Mesodermal cell (in vitro differentiated cells): ENCODE data around the gene VGLL4. TPM values are rescaled to one million over a fixed set of nuclear protein-coding genes. Genes with fewer than 3 reads are reported as not detected.
"Not testable (repeated sequence)": the region's sequence is repeated elsewhere in the genome, so short reads cannot be mapped to it uniquely, and the experiment has no call there.

Source experiments
- H3K27ac ChIP-seq: 2 replicates; pipeline ENCODE4 v1.7.0; 2013; ENCODE audit warnings: mild to moderate bottlenecking, low read depth, low read length, moderate library complexity; ENCODE audit not compliant: severe bottlenecking
- H3K36me3 ChIP-seq: 2 replicates; pipeline ENCODE4 v1.7.1; 2013; ENCODE audit warnings: mild to moderate bottlenecking, low read length, moderate library complexity; ENCODE audit not compliant: control insufficient read depth, insufficient read depth
- H3K4me1 ChIP-seq: one replicate; pipeline ENCODE4 v1.7.1; 2013; ENCODE audit warnings: mild to moderate bottlenecking, low read length; ENCODE audit not compliant: insufficient read depth, control insufficient read depth, poor library complexity, severe bottlenecking
- H3K4me3 ChIP-seq: 2 replicates; pipeline ENCODE4 v1.7.0; 2013; ENCODE audit warnings: low read length, control low read depth, mild to moderate bottlenecking; ENCODE audit not compliant: insufficient read depth, poor library complexity, severe bottlenecking; ENCODE audit errors: extremely low read depth
- H3K9me3 ChIP-seq: 2 replicates; pipeline ENCODE4 v1.7.1; 2013; ENCODE audit warnings: mild to moderate bottlenecking, low read length, moderate library complexity; ENCODE audit not compliant: control insufficient read depth
- WGBS, 2 experiments: methylation state at CpG; one replicate each; pipeline ENCODE4 v1.1.5; 2013; ENCODE audit warnings: missing lambda C conversion rate in 2 of 2; ENCODE audit not compliant: insufficient coverage in 2 of 2; 5-methylcytosine and 5-hydroxymethylcytosine counted together
- polyA plus RNA-seq, 2 experiments: library from polyadenylated mRNA; stranded (reverse); fragments of 50-300 nt; gene quantifications; one replicate each; pipeline ENCODE4 v1.2.3, GENCODE V29; 2013

VGLL4 gene, protein sequence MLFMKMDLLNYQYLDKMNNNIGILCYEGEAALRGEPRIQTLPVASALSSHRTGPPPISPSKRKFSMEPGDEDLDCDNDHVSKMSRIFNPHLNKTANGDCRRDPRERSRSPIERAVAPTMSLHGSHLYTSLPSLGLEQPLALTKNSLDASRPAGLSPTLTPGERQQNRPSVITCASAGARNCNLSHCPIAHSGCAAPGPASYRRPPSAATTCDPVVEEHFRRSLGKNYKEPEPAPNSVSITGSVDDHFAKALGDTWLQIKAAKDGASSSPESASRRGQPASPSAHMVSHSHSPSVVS
- 115 TPM for polyA plus RNA-seq (2013, experiment 1 of 2)
- 90.5 TPM for polyA plus RNA-seq (2013, experiment 2 of 2)

DNA sequence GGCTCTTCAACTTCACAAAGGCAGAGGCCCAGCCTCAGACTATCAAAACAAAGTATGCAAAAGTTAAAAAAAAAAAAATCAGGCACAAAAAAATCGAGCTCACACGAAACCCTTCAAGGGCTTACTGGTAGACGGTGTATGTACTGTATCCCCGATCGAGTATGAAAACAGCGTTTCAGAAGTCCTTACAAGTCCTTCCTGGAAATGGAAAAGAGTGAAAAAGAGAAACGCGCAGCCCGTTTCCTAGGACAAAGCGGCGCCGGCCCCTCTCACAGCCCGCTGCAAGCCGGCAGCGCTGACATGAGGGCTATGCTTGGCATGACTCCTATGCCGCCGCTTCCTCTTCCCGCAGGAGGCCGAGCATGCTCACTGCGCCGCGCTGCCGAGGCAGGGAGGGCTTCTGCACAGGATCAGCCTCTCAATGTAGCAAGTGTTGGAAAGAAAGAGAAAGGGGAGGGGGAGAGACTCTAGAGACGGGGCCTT lies at the start of gene VGLL4:
Gene VGLL4 (minus strand): TSS at position 311 of the 483 bp plus-strand sequence. CDS start 397 bp downstream, outside the sequence.
- Histone ChIP-seq H3K36me3 (peaks cover 21% of the 10 kb centered on the region), H3K27ac (peak within 1 kb of the TSS; percentile 96), H3K4me1 (peaks cover 4% of the 10 kb centered on the region), H3K4me3 (peak within 1 kb of the TSS; percentile 78), H3K9me3 (no peaks in the 10 kb centered on the region)
- WGBS, 2 experiments = 0% methylated on average over 11 to 18 of the region's 24 CpGs

- Histone ChIP-seq H3K27ac (no peak overlapping the region), H3K4me1 (peaks cover 8% of the 10 kb centered on the region), H3K4me3 (no peak overlapping the region), H3K9me3 (no peaks in the 10 kb centered on the region), H3K36me3 (peaks cover 3% of the 10 kb centered on the region)
- 52 to 75% methylated on average over 3 to 5 of the region's 5 CpGs for WGBS, 2 experiments
Observed at GRCh38 chr3:11692532-11692813, 48.8 kb upstream of the VGLL4 start.

- H3K4me1 ChIP-seq = peaks cover 8% of the 10 kb centered on the region
- peaks cover 3% of the 10 kb centered on the region for H3K36me3 ChIP-seq
- 100% methylated on average over 2 of the region's 3 CpGs; no CpG with 5 or more reads in 1 of the 2 experiments for WGBS, 2 experiments
- no peak overlapping the region for H3K4me3 ChIP-seq
- H3K9me3 ChIP-seq = no peaks in the 10 kb centered on the region
- H3K27ac ChIP-seq = no peak overlapping the region
Observed at GRCh38 chr3:11691767-11692531, 48.2 kb upstream of the VGLL4 start.

DNA sequence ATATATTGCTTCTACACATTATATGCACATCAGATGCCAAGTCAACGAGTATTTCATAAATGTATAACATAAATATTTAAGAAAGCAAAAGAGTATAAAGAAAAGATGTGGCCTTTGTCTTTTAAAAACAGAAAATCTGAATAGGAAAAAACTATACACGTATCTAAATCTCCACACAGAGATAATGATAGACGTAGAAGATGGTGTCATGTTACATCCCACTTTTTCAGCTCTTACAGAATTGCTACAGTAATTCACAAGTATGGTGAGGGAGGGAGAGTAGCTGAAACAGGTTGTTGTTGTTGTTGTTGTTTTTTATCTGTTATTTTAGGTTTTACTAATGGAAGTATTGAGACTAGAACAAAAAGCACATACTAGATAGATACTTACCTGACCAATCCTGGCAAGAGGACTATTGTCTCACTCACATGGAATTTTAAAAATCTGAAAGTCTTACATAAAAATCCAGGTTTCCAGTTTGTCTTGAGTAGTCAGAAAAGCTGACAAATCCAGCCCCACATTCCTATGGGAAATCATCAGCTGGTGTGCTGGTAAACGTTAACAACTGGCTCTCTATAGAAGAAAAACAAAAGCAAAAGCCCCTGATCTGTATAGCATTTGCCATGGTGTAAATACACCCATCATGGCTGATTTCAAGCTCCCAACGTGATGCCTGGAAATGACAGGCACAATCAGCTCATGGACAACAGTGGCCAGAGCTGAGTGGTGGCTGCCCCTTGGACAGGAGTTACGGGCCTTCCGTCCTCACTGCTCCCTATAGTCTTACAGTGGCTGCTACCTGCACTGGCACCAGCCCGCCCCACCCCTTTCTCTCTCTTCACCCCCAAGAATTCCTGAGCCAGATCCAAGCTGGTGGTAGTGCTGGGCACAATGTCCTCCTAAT lies 47.4 kb upstream of the VGLL4 start:
- Histone ChIP-seq H3K4me3 (no peak overlapping the region), H3K4me1 (peaks cover 8% of the 10 kb centered on the region), H3K36me3 (peaks cover 3% of the 10 kb centered on the region), H3K9me3 (no peaks in the 10 kb centered on the region), H3K27ac (no peak overlapping the region)
- WGBS, 2 experiments = 56 to 77% methylated on average over 3 of the region's 8 CpGs

- no peak overlapping the region for H3K4me3 ChIP-seq
- H3K36me3 ChIP-seq = peaks cover 3% of the 10 kb centered on the region
- peaks cover 8% of the 10 kb centered on the region for H3K4me1 ChIP-seq
- H3K9me3 ChIP-seq = no peaks in the 10 kb centered on the region
- WGBS, 2 experiments = 68 to 74% methylated on average over 6 to 7 of the region's 8 CpGs
- no peak overlapping the region for H3K27ac ChIP-seq
Observed at GRCh38 chr3:11689749-11690148, 46.0 kb upstream of the VGLL4 start.

DNA sequence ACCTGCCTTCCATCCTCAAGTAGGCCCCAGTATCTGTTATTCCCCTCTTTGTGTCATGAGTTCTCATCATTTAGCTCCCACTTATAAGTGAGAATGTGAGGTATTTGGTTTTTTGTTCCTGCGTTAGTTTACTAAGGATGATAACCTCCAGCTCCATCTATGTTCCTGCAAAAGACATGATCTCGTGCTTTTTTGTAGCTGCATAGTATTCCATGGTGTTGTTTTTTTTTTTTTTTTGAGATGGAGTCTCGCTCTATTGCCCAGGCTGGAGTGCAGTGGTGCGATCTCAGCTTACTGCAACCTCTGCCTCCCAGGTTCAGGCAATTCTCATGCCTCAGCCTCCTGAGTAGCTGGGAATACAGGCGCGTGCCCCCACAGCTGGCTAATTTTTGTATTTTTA lies 41.3 kb upstream of the VGLL4 start:
- H3K36me3 ChIP-seq, H3K9me3 ChIP-seq, H3K27ac ChIP-seq, H3K4me1 ChIP-seq, H3K4me3 ChIP-seq: not testable (repeated sequence)
- 93 to 100% methylated on average over 2 to 3 of the region's 6 CpGs for WGBS, 2 experiments

DNA sequence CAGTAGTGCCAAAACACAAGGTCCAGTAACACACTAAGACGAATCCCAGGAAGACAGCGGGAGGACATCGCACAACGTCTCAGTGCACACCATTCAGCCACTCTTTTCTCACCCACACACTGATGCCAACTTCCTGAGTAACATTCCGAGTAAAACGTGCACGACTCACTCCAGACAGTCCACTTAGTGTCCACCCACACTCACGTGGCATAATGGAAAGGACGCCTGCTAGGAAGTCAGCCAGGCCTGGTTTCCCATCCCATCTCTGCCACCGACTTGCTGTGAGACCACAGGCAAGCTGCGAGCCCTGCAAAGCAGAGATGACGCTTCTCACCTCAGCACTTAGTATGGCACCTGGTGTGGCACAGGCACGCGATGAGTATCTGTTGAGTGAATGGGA lies 36.8 kb upstream of the VGLL4 start:
- H3K4me1 ChIP-seq = no peaks in the 10 kb centered on the region
- no peaks in the 10 kb centered on the region for H3K9me3 ChIP-seq
- H3K27ac ChIP-seq = no peak overlapping the region
- WGBS, 2 experiments = 87 to 90% methylated on average over 11 of the region's 14 CpGs
- H3K4me3 ChIP-seq = no peak overlapping the region
- no peaks in the 10 kb centered on the region for H3K36me3 ChIP-seq

DNA sequence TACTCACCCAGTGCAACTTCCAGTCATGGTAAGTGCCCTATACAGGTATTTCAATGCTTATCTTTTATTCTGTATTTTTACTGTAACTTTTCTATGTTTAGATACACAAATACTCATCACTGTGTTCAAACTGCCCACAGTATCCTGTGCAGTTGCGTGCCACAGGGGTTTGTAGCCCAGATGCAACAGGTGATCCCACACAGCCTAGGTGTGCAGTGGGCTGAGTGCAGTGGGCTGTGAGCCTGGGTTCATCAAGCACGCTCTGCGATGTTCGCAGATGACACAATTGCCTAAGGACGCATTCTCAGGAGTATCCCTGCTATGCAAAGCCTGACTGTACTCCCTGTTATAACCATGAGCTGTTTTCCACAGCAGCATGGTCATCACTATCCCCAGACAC lies 36.2 kb upstream of the VGLL4 start:
- H3K9me3 ChIP-seq = no peaks in the 10 kb centered on the region
- no peaks in the 10 kb centered on the region for H3K4me1 ChIP-seq
- WGBS, 2 experiments = 95 to 96% methylated on average over 5 of the region's 5 CpGs
- no peaks in the 10 kb centered on the region for H3K36me3 ChIP-seq
- H3K27ac ChIP-seq = no peak overlapping the region
- no peak overlapping the region for H3K4me3 ChIP-seq

DNA sequence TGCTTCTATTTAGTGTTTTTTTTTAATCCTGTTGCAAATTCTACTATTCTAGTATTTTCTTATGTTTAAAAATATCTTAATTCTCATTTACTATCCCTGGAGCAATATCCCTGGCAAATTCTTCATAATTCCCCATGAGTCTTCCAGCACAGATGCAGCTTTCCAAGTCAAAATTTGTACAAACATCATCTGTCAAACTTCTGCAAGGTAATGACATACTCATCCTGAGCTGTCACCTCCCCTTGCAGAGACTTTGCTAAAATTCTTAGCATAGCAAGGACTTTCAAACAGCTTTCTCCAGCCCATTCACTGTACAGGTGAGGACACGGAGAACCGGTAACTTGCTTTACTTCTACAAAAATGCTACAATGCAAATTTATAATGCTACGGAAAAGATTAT lies 28.6 kb upstream of the VGLL4 start:
- no peaks in the 10 kb centered on the region for H3K36me3 ChIP-seq
- 100% methylated on average over 2 to 3 of the region's 3 CpGs for WGBS, 2 experiments
- no peaks in the 10 kb centered on the region for H3K9me3 ChIP-seq
- no peak overlapping the region for H3K27ac ChIP-seq
- no peak overlapping the region for H3K4me3 ChIP-seq
- H3K4me1 ChIP-seq = peaks cover 17% of the 10 kb centered on the region

DNA sequence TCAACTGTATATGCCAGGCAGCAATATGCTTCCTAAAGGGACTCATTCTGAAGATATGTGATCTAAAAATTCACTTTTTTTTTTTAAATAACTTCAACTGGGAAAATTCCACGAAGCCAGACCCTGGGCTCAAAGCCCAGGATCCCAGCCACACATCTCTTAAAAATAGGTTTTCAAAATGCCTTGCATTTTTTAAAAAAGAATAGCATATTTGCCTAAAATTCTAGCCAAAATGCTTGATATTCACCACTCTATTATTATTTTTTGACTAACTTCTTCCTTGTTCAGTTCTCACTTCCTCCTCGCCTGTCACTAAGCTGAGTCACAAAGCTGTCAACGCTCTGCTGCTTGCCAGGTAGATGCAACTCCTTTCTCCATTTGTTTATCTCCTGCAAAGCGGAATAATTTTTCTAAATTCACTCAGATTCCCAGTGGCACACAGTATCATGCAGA lies 28.0 kb upstream of the VGLL4 start:
- H3K27ac ChIP-seq = no peak overlapping the region
- H3K9me3 ChIP-seq = no peaks in the 10 kb centered on the region
- H3K36me3 ChIP-seq = no peaks in the 10 kb centered on the region
- 86 to 92% methylated on average over 3 of the region's 4 CpGs for WGBS, 2 experiments
- no peak overlapping the region for H3K4me3 ChIP-seq
- peaks cover 17% of the 10 kb centered on the region for H3K4me1 ChIP-seq
